ENCODE data around the gene LRRC51.

- TF ChIP-seq, protein P1, sequence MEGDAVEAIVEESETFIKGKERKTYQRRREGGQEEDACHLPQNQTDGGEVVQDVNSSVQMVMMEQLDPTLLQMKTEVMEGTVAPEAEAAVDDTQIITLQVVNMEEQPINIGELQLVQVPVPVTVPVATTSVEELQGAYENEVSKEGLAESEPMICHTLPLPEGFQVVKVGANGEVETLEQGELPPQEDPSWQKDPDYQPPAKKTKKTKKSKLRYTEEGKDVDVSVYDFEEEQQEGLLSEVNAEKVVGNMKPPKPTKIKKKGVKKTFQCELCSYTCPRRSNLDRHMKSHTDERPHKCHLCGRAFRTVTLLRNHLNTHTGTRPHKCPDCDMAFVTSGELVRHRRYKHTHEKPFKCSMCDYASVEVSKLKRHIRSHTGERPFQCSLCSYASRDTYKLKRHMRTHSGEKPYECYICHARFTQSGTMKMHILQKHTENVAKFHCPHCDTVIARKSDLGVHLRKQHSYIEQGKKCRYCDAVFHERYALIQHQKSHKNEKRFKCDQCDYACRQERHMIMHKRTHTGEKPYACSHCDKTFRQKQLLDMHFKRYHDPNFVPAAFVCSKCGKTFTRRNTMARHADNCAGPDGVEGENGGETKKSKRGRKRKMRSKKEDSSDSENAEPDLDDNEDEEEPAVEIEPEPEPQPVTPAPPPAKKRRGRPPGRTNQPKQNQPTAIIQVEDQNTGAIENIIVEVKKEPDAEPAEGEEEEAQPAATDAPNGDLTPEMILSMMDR (IDR thresholded peaks at IDR 0.05; ENCODE audit: low read depth, low read length), result no peak
- TF ChIP-seq POLR2A (IDR thresholded peaks at IDR 0.05; ENCODE audit: extremely low read depth, insufficient read length) (no peak), MAX (IDR thresholded peaks at IDR 0.05; ENCODE audit: low read depth, low read length) (no peak), MYC (IDR thresholded peaks at IDR 0.05; ENCODE audit: low read depth, low read length) (no peak)
Observed at GRCh38 chr11:72058416-72059034, 22.1 kb upstream of the LRRC51 start.

All from NB4 (cell line).